H7 (cell line): ENCODE measurements around the gene UBE2L5. TPM values are rescaled to one million over a fixed set of nuclear protein-coding genes. Genes with fewer than 3 reads are reported as not detected.
"Not testable (repeated sequence)": the region's sequence is repeated elsewhere in the genome, so short reads cannot be mapped to it uniquely, and the experiment has no call there.

Experiments
- DNase-seq: peaks from one replicate; pipeline ENCODE4 v3.0.0; 2012
- H3K27me3 ChIP-seq: 2 replicates; pipeline ENCODE4 v1.6.0; 2011; ENCODE audit warnings: mild to moderate bottlenecking, low read length; ENCODE audit not compliant: control insufficient read depth, insufficient read depth
- H3K36me3 ChIP-seq: replicated peaks from 2 replicates; pipeline ENCODE4 v1.5.1; 2011; ENCODE audit warnings: low read length; ENCODE audit not compliant: control insufficient read depth, insufficient read depth
- H3K4me3 ChIP-seq: 2 replicates; pipeline ENCODE4 v1.5.1; 2011; ENCODE audit warnings: low read depth, mild to moderate bottlenecking, control low read depth, low read length, moderate library complexity; ENCODE audit not compliant: insufficient read depth
- total RNA-seq: library from RNA; depleted of rRNA; stranded (reverse); fragments of >200 nt; shearing (Covaris generic); gene quantifications from 2 replicates; pipeline ENCODE4 v1.2.3, GENCODE V29; 2014

The UBE2L5 gene
- total RNA-seq, 1 experiment from 2014 or later: not detected

DNA sequence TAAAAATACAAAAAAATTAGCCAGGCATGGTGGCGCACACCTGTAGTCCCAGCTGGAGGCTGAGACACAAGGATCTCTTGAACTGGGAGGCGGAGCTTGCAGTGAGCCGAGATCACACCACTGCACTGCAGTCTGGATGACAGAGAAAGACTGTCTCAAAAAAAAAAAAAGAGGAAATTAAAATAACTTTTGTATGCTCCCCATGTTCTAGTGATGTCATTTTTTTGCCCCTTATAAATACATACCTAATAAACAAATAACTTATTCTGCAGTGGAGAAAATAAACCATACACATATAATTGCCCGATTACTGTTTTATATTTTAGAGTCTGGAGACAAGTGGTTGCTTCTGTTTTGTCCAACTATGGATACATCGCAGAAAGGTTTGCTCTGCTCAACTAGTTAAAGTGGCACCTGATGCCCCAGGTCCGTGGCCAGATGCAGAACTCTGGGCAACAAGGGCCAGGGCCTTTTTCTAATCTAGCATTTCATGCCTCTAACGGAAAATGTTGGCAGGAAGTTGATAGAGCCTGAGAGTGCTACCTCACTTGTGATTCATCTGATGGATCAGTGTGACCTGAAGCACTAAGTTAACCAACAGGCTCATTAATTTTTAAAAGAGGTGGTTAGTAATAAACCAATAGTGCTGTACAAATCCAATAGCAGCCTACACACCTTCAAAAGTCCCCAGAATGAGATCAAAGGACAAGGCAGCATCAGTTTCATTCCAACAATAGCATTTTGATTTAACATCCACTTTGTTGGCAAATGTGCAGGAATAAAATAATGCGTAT, 18.8 kb downstream of the UBE2L5 start:
- Histone ChIP-seq H3K27me3 (no peaks in the 10 kb centered on the region), H3K4me3 (no peak overlapping the region), H3K36me3 (no peaks in the 10 kb centered on the region)
- DNase-seq: no peak

DNA sequence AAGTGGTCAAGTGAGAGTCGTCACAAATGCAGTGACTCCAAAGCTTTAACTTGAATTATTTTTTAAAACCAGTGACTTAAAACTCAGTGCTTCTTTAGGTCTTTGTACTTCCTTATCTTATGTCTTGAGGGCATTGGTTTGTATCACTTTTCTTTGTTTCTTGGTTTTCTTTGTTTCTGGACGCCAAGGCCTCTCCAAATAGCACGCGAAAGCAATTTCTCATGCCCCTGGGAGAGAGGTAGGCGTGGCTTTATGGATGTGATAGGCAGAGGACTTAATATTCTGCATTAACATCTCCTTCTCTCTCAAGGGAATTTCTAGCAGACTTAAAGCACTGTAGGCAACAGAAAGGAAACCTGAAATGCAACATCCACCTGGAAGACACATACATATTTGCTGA, 20.6 kb downstream of the UBE2L5 start:
- no peak for DNase-seq
- Histone ChIP-seq H3K4me3 (no peak overlapping the region), H3K36me3 (no peaks in the 10 kb centered on the region), H3K27me3 (no peaks in the 10 kb centered on the region)

DNA sequence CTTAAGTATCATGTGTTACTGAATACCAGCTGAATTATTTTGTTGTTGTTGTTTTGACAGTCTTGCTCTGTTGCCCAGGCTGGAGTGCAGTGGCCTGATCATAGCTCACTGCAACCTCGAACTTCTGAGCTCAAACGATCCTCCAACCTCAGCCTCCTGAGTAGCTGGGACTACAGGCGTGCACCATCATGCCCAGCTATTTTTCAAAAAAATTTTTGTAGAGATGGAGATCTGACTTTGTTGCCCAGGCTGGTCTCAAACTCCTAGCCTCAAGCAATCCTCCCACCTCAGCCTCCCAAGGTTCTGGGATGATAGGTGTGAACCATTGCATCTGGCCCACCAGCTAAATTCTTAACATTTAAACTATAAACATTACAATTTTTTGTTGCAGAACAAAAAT, 21.2 kb downstream of the UBE2L5 start:
- H3K4me3 ChIP-seq, H3K36me3 ChIP-seq, DNase-seq, H3K27me3 ChIP-seq: not testable (repeated sequence)

DNA sequence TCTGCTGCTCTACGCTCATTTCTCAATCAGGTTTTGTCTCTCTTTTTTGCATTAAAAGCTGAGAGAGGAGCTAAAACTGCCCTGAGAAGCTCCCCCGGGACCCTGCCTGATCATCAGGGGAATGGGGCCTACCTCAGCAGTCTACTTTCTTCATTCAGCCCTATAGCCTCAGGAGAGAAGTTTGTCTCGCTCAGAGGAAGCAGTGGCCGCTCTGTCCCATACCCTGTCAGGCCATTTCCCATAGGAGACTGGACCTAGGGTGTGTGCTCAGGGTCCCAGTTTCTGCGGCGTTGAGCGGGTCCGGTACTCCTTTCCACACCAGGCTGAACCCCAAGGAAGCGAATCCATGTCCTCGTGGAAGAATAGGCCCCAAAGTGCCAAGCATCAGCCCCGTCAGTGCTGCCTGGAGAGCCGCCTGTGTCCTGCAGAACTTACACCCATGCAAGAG, 21.7 kb downstream of the UBE2L5 start:
- no peak for DNase-seq
- Histone ChIP-seq H3K27me3 (no peaks in the 10 kb centered on the region), H3K36me3 (no peaks in the 10 kb centered on the region), H3K4me3 (no peak overlapping the region)

DNA sequence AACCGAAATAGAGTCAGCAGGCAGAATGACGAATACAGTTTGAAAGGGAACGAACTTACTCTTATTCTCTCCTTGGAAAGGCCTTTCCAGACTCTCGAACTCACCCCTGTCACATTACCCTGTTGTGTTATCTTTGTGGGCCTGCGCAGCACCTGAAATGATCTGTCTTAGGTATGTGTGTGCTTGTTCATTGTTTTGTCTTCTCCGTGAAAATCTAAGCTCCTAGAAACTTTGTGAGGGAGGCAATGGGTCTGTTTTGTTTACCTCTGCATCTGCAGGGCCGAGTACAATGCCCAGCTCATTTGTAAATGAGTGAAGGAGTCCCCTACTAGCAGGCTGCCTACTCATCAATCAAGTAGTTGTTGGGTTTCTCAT, 23.8 kb downstream of the UBE2L5 start:
- DNase-seq: peak; percentile 51
- H3K27me3 ChIP-seq: no peaks in the 10 kb centered on the region
- peak overlapping the region; percentile 42 for H3K4me3 ChIP-seq
- H3K36me3 ChIP-seq: no peaks in the 10 kb centered on the region

DNA sequence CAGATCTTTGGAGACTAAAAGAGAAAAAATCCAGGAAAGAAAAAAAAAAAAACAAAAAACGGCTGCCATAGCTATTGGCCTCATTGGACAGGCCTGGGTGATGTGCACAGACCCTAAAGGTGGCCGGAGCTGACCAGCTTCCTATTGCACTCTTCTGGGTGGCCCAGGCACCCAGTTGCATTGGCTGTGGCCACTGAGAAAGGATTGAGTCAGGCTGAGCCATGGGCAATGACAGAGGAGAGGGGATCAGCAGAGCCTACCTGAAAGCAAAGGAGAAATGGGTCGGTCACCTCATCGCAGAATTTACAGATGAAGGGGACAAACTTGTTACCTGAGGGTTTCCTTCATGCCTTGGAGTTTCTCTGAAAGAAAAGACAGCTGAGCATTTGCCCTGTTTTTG, 26.1 kb downstream of the UBE2L5 start:
- DNase-seq: no peak

DNA sequence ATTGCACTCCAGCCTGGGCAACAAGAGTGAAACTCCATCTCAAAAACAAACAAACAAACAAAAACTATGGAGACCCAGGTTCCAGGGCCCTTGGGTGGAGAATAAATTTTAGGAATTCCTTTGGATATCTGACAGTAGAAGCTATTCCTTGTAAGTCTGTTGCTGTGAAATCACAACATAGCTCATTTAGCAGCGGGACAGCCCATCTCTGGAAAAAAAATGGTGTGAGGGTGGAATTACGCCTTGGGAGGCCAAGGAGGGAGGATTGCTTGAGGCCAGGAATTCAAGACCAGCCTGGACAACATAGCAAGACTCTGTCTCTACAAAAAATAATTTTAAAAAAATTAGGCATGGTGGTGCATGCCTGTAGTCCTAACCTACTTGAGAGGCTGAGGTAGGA, 27.8 kb downstream of the UBE2L5 start:
- no peaks in the 10 kb centered on the region for H3K36me3 ChIP-seq
- no peak overlapping the region for H3K4me3 ChIP-seq
- no peak for DNase-seq
- H3K27me3 ChIP-seq: no peaks in the 10 kb centered on the region

More for the DNA sequence above, 26.1 kb downstream of the UBE2L5 start:
- H3K4me3 ChIP-seq: no peak overlapping the region
- H3K36me3 ChIP-seq: no peaks in the 10 kb centered on the region
- H3K27me3 ChIP-seq: no peaks in the 10 kb centered on the region

DNA sequence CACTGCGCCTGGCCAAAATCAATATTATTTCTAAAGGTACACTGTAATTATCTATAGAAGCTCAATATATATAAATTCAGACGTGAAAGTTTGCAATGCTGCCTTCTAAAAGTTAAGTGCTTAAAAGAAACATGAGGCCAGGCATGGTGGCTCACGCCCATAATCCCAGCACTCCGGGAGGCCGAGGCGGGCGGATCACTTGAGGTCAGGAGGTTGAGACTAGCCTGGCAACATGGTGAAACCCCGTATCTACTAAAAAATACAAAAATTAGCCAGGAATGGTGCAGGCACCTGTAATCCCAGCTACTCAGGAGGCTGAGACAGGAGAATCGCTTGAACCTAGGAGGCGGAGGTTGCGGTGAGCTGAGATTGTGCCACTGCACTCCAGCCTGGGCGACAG, 29.2 kb downstream of the UBE2L5 start:
- DNase-seq, H3K36me3 ChIP-seq, H3K4me3 ChIP-seq, H3K27me3 ChIP-seq: not testable (repeated sequence)

DNA sequence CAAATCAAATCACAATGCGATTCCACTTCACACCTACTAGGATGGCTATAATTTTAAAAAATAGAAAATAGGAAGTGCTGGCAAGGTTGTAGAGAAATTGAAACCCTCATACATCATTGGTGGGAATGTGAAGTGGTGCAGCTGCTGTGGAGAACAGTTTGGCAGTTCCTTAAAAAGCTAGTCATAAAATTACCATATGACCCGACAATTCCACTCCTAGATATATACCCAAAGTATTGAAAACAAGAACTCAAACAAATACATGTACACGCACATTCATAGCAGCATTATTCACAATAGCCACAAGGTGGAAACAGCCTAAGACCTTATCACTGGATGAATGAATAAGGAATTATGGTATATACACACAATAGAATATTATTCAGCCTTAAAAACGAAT, 31.4 kb downstream of the UBE2L5 start:
- no peaks in the 10 kb centered on the region for H3K36me3 ChIP-seq

DNA sequence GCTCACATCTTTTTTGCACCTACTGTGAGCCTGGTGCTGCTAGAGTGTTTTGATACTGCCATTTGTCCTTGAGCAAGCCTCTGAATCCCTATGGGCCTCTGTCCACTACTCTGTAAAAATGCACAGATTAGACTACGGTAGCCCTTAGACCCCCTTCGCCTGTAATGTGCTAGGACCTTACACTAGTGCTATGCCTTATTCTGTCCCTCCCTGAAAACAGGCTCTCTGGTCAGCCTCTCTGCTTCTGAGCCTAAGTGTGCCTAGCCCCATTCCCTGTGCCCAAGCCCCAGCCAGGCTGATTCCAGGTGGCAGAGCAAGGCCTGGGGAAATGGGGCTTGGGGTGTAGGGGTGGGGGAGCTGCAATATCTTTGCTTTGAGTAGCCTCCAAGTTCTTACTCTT, 32.7 kb downstream of the UBE2L5 start:
- Histone ChIP-seq H3K4me3 (no peak overlapping the region), H3K36me3 (no peaks in the 10 kb centered on the region), H3K27me3 (no peaks in the 10 kb centered on the region)
- DNase-seq: no peak

More for the DNA sequence above, 31.4 kb downstream of the UBE2L5 start:
- Histone ChIP-seq H3K27me3 (no peaks in the 10 kb centered on the region), H3K4me3 (no peak overlapping the region)
- no peak for DNase-seq

DNA sequence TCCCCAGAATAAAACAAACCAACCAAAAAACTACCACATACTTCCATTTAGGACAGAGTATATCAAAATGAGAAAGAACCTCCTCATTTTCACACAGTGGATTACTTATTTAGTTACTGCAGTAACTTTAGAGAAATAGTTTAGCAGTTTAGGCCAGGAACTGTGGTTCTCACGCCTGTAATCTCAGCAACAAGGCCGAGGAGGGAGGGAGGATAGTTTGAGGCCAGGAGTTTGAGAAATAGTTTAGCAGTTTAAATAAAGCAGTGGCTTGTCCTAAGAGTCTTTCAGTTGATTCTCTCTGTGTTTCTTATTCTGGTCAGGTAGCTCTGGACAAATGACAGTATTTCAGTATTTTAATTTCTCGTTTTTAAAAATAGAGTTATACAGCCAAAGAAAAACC, 34.0 kb downstream of the UBE2L5 start:
- H3K4me3 ChIP-seq: no peak overlapping the region
- DNase-seq: no peak
- no peaks in the 10 kb centered on the region for H3K36me3 ChIP-seq
- no peaks in the 10 kb centered on the region for H3K27me3 ChIP-seq

DNA sequence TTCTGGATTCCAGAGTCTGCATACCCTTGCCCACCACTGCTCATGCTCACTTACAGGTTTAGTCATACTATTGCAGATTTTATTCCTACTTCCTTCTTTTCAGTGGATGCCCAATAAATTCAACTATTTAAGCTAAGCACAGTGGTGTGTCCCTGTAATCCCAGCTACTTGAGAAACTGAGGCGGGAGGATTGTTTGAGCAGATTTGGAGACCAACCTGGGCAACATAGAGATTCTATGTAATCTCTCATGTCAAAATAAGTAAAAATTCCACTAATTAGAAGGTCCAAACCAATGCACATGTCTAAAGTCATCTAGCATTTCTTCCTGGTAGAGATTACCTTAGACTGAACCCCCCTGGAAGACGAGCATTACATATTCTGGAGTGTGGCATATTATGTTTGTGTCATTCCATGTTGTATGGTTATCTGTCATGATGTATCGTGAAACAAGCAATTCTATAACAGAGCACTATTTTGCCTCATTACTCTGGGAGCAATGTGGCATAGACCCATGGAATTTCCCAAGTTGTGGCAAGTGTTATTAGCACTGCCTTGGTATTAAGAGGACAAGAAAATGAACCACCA, 35.1 kb downstream of the UBE2L5 start:
- Histone ChIP-seq H3K27me3 (no peaks in the 10 kb centered on the region), H3K36me3 (peaks cover 5% of the 10 kb centered on the region), H3K4me3 (no peak overlapping the region)
- no peak for DNase-seq

DNA sequence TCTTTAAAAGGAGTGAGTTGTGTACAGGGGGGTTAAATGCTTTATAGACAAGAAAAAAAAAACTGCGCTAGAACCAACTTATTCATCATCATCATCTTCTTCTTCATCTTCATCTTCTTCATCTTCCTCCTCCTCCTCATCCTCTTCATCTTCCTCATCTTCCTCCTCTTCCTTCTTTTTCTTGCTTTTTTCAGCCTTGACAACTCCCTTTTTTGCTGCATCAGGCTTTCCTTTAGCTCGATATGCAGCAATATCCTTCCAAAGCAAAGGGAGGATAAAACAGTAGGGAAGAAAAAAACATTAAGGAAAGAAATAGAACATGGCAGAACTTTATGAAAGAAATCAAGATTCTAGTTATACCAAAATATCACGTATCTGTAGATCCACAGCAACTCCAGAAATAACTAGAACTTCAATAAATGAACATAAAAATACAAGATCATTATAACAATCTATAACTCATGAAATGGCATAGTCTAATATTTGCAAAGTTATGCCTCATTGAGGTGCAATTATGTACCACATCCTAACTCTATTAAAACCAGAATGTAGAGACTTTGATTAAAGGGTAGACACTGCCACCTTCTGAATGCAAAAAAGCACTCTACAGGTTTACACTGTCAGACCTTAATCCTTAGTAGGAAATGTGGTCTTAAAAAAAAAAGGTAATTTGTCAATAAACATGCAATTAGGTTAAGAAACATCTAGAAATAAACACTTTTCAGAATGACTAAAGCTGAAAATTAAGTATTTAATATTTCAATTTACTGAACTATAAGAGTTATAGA, 39.2 kb downstream of the UBE2L5 start:
- peaks cover 13% of the 10 kb centered on the region for H3K36me3 ChIP-seq
- H3K4me3 ChIP-seq, DNase-seq, H3K27me3 ChIP-seq: not testable (repeated sequence)

DNA sequence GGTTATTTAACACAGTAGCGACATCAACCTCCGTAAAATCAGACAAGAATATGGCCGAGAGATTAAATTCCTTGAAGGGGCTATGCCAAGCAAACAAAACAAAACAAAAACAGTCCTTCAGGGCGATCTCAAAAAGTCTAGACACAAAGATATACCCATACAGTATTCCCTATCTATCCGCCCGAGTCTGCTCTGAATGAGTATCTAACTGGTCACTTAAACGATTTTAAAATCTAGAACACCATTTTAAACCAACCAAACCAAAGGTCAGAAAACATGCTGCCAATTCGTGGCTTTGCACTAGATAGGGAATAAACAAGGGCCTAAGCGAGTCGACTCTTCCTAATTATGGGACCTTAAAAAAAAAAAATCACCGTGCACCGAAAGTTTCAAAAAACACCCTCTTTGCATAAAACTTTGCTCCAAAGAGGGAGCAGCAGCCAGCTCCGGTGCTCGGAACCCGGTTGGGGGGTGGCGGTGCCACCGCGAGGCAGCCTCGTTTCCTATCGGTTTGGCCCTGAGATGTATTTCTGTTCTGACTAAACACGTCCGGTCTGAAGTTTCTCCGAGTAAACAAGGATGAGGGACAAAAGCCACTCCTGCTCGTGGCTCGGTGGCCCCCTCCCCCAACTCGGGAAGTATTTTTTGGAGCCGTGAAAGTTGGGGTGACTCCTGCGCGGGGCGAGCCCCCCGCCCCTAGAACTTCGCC, 41.6 kb downstream of the UBE2L5 start:
- Histone ChIP-seq H3K27me3 (no peaks in the 10 kb centered on the region), H3K4me3 (peak overlapping the region; percentile 76), H3K36me3 (peaks cover 13% of the 10 kb centered on the region)
- DNase-seq: no peak
